ENCODE data around the gene P3H3.

The P3H3 gene

GRCh38 chr12:6809056-6809455 is 19.2 kb upstream of the P3H3 start:
- Histone ChIP-seq H3K27ac (no peak overlapping the region), H3K36me3 (ENCODE audit: insufficient read depth) (no peaks in the 10 kb centered on the region), H2AFZ (ENCODE audit: low read depth) (no peak overlapping the region), H3K4me2 (no peak overlapping the region), H3K4me1 (ENCODE audit: low read depth, poor library complexity, severe bottlenecking) (no peaks in the 10 kb centered on the region), H3K9ac (no peak overlapping the region), H4K20me1 (ENCODE audit: insufficient read depth) (no peaks in the 10 kb centered on the region), H3K4me3 (IDR thresholded peaks at IDR 0.05; ENCODE audit: insufficient read depth, low read depth, low read length) (no peak overlapping the region), H3K27me3 (ENCODE audit: insufficient read depth, low read depth) (no peaks in the 10 kb centered on the region), H3K79me2 (ENCODE audit: insufficient read depth, low read depth) (no peaks in the 10 kb centered on the region)
- no peak for TF ChIP-seq CTCF (conservative IDR thresholded peaks at IDR 0.05; ENCODE audit: low read depth, low read length)

GRCh38 chr12:6810758-6811157 is 17.4 kb upstream of the P3H3 start:
- H3K36me3 ChIP-seq (ENCODE audit: insufficient read depth) = no peaks in the 10 kb centered on the region
- H3K4me1 ChIP-seq (ENCODE audit: low read depth, poor library complexity, severe bottlenecking) = no peaks in the 10 kb centered on the region
- no peak for TF ChIP-seq CTCF (conservative IDR thresholded peaks at IDR 0.05; ENCODE audit: low read depth, low read length)
- peaks cover 4% of the 10 kb centered on the region; the same call in 1 of the 2 replicates for H3K27me3 ChIP-seq (ENCODE audit: insufficient read depth, low read depth)
- no peak overlapping the region for H3K9ac ChIP-seq
- H3K79me2 ChIP-seq (ENCODE audit: insufficient read depth, low read depth) = no peaks in the 10 kb centered on the region
- no peak overlapping the region for H3K4me3 ChIP-seq (IDR thresholded peaks at IDR 0.05; ENCODE audit: insufficient read depth, low read depth, low read length)
- H3K4me2 ChIP-seq = no peak overlapping the region
- no peak overlapping the region for H3K27ac ChIP-seq
- no peaks in the 10 kb centered on the region for H4K20me1 ChIP-seq (ENCODE audit: insufficient read depth)
- H2AFZ ChIP-seq (ENCODE audit: low read depth) = no peak overlapping the region

- Histone ChIP-seq H3K27me3 (ENCODE audit: insufficient read depth, low read depth) (peaks cover 4% of the 10 kb centered on the region; the same call in 1 of the 2 replicates), H3K79me2 (ENCODE audit: insufficient read depth, low read depth) (no peaks in the 10 kb centered on the region), H3K4me2 (no peak overlapping the region), H3K9ac (no peak overlapping the region), H2AFZ (ENCODE audit: low read depth) (no peak overlapping the region), H3K36me3 (ENCODE audit: insufficient read depth) (no peaks in the 10 kb centered on the region), H3K4me1 (ENCODE audit: low read depth, poor library complexity, severe bottlenecking) (no peaks in the 10 kb centered on the region), H3K27ac (no peak overlapping the region), H3K4me3 (IDR thresholded peaks at IDR 0.05; ENCODE audit: insufficient read depth, low read depth, low read length) (no peak overlapping the region), H4K20me1 (ENCODE audit: insufficient read depth) (no peaks in the 10 kb centered on the region)
- no peak for TF ChIP-seq CTCF (conservative IDR thresholded peaks at IDR 0.05; ENCODE audit: low read depth, low read length)
These were observed 14.8 kb upstream of the P3H3 start for GRCh38 chr12:6813363-6813762.

GRCh38 chr12:6816598-6816997 is 11.6 kb upstream of the P3H3 start:
- no peak overlapping the region for H3K4me3 ChIP-seq (IDR thresholded peaks at IDR 0.05; ENCODE audit: insufficient read depth, low read depth, low read length)
- H3K27me3 ChIP-seq (ENCODE audit: insufficient read depth, low read depth) = peaks cover 20% of the 10 kb centered on the region
- no peaks in the 10 kb centered on the region for H4K20me1 ChIP-seq (ENCODE audit: insufficient read depth)
- H2AFZ ChIP-seq (ENCODE audit: low read depth) = no peak overlapping the region
- H3K27ac ChIP-seq = no peak overlapping the region
- H3K9ac ChIP-seq = no peak overlapping the region
- H3K4me2 ChIP-seq = no peak overlapping the region
- no peaks in the 10 kb centered on the region for H3K79me2 ChIP-seq (ENCODE audit: insufficient read depth, low read depth)
- no peaks in the 10 kb centered on the region for H3K4me1 ChIP-seq (ENCODE audit: low read depth, poor library complexity, severe bottlenecking)
- H3K36me3 ChIP-seq (ENCODE audit: insufficient read depth) = no peaks in the 10 kb centered on the region
- TF ChIP-seq CTCF (conservative IDR thresholded peaks at IDR 0.05; ENCODE audit: low read depth, low read length) = no peak
